T-helper 1 cell (primary cell): ENCODE data around the gene RASSF8.

Source experiments
- DNase-seq, 5 donors: peaks; one replicate each; pipeline ENCODE4 v3.0.0-alpha.2; 2012 to 2020

RASSF8 gene

GRCh38 chr12:25962932-25963525 is 4.5 kb downstream of the RASSF8 start:
- DNase-seq, result no peak

GRCh38 chr12:25965682-25966081 is 7.2 kb downstream of the RASSF8 start:
- DNase-seq, result no peak

- no peak for DNase-seq
Observed at GRCh38 chr12:25970082-25970481, 11.6 kb downstream of the RASSF8 start.

GRCh38 chr12:25970916-25971653 is 12.6 kb downstream of the RASSF8 start:
- no peak for DNase-seq

- no peak for DNase-seq
Observed at GRCh38 chr12:25971654-25972041, 13.2 kb downstream of the RASSF8 start.

- DNase-seq, result no peak
Observed at GRCh38 chr12:25972783-25973182, 14.3 kb downstream of the RASSF8 start.

GRCh38 chr12:25975179-25975578 is 16.7 kb downstream of the RASSF8 start:
- DNase-seq, result no peak

GRCh38 chr12:25975682-25976081 is 17.2 kb downstream of the RASSF8 start:
- DNase-seq, result no peak

- no peak for DNase-seq
Observed at GRCh38 chr12:25976289-25976688, 17.8 kb downstream of the RASSF8 start.

GRCh38 chr12:25977047-25977446 is 18.6 kb downstream of the RASSF8 start:
- DNase-seq, result no peak

GRCh38 chr12:25979059-25979458 is 20.6 kb downstream of the RASSF8 start:
- no peak for DNase-seq

GRCh38 chr12:25979563-25979962 is 21.1 kb downstream of the RASSF8 start:
- DNase-seq, result no peak

- DNase-seq, result no peak
Observed at GRCh38 chr12:25980035-25980434, 21.6 kb downstream of the RASSF8 start.

GRCh38 chr12:25981597-25981996 is 23.1 kb downstream of the RASSF8 start:
- no peak for DNase-seq

GRCh38 chr12:25982416-25982815 is 23.9 kb downstream of the RASSF8 start:
- DNase-seq, result no peak

GRCh38 chr12:25983625-25984024 is 25.1 kb downstream of the RASSF8 start:
- DNase-seq, result no peak

- DNase-seq, result no peak
Observed at GRCh38 chr12:25984759-25985158, 26.3 kb downstream of the RASSF8 start.

- no peak for DNase-seq
Observed at GRCh38 chr12:25985316-25986175, 27.1 kb downstream of the RASSF8 start.

GRCh38 chr12:25986180-25986579 is 27.7 kb downstream of the RASSF8 start:
- DNase-seq, result no peak

- no peak for DNase-seq
Observed at GRCh38 chr12:25988505-25988904, 30.0 kb downstream of the RASSF8 start.

GRCh38 chr12:25990495-25990894 is 32.0 kb downstream of the RASSF8 start:
- DNase-seq, result no peak

- no peak for DNase-seq
Observed at GRCh38 chr12:25992026-25992782, 33.7 kb downstream of the RASSF8 start.
